HepG2 (cell line): ENCODE measurements around the gene PISD. TPM values are rescaled to one million over a fixed set of nuclear protein-coding genes. Genes with fewer than 3 reads are reported as not detected.

ENCODE experiments used
- HNRNPH1 ChIP-seq: fragments of 200-400 bp; formaldehyde crosslinking; optimal IDR thresholded peaks from 2 replicates; pipeline ENCODE3; 2017; ENCODE audit warnings: mild to moderate bottlenecking, low read depth, low read length
- KLF16 ChIP-seq, 2 experiments: sonication (generic) in 1 of 2; formaldehyde crosslinking in 1 of 2; IDR thresholded peaks; 2 replicates each; pipeline versions ENCODE4 v1.6.1 to v1.8.0; 2016 to 2023; ENCODE audit warnings: missing genetic modification reagents in 2 of 2, missing compliant biosample characterization in 1 of 2
- KMT2B ChIP-seq: IDR thresholded peaks from 2 replicates; pipeline ENCODE4 v1.6.1; 2016; ENCODE audit warnings: missing genetic modification reagents, missing compliant biosample characterization
- RBFOX2 ChIP-seq: fragments of 200-400 bp; formaldehyde crosslinking; IDR thresholded peaks from 2 replicates; pipeline ENCODE4 v1.6.1; 2017; ENCODE audit warnings: low read depth, mild to moderate bottlenecking, low read length
- SATB2 ChIP-seq: sonication (generic); formaldehyde crosslinking; IDR thresholded peaks from 2 replicates; pipeline ENCODE4 v1.5.0; 2020; ENCODE audit warnings: missing genetic modification reagents
- U2AF2 ChIP-seq: fragments of 200-400 bp; formaldehyde crosslinking; IDR thresholded peaks from 2 replicates; pipeline ENCODE4 v1.6.1; 2017; ENCODE audit warnings: low read depth, mild to moderate bottlenecking, low read length
- YY1 ChIP-seq: IDR thresholded peaks from 2 replicates; pipeline ENCODE4 v1.6.1; 2011; ENCODE audit warnings: low read length, low read depth, moderate library complexity, mild to moderate bottlenecking; ENCODE audit not compliant: insufficient read depth, insufficient replicate concordance
- ZBTB21 ChIP-seq: sonication (generic); formaldehyde crosslinking; IDR thresholded peaks from 2 replicates; pipeline ENCODE4 v1.4.0; 2020; ENCODE audit warnings: missing genetic modification reagents
- ZMAT3 ChIP-seq: sonication (generic); formaldehyde crosslinking; conservative IDR thresholded peaks from 2 replicates; pipeline ENCODE4 v1.7.0; 2021; ENCODE audit warnings: missing genetic modification reagents
- ZMYM3 ChIP-seq: sonication (generic); formaldehyde crosslinking; IDR thresholded peaks from 2 replicates; pipeline ENCODE4 v1.5.1; 2020; ENCODE audit warnings: mild to moderate bottlenecking, missing genetic modification reagents
- ZNF335 ChIP-seq: sonication (generic); formaldehyde crosslinking; IDR thresholded peaks from 2 replicates; pipeline ENCODE4 v1.4.0; 2020; ENCODE audit warnings: missing genetic modification reagents
- ZNF34 ChIP-seq: sonication (generic); formaldehyde crosslinking; IDR thresholded peaks from 2 replicates; pipeline ENCODE4 v1.4.0; 2020; ENCODE audit warnings: mild to moderate bottlenecking, missing genetic modification reagents, borderline replicate concordance
- polyA plus RNA-seq, 8 experiments: library from polyadenylated mRNA; depleted of rRNA in 3 of 8; stranded (reverse) in 7 of 8; unstranded in 1 of 8; fragments of >200 nt; fragmentation: Illumina TruSeq in 4 of 8; extraction: Trizol in 4 of 8; gene quantifications; 2 replicates each; pipeline versions ENCODE4 v1.2.1 to v1.2.3, GENCODE V29; 2011 to 2016; ENCODE audit warnings: low read depth in 4 of 8, missing spikeins in 1 of 8, mixed read lengths in 1 of 8; ENCODE audit not compliant: insufficient read depth in 1 of 8
- total RNA-seq, 5 experiments: library from RNA; depleted of rRNA; stranded (reverse); fragments of >200 nt; fragmentation: Illumina TruSeq; extraction: Trizol; gene quantifications; 2 replicates each; pipeline ENCODE4 v1.2.3, GENCODE V29; 2016; ENCODE audit warnings: low read depth in 1 of 5
- TF ChIP-seq, protein P1 (sequence below): sonication (generic); formaldehyde crosslinking; IDR thresholded peaks from 2 replicates; pipeline ENCODE4 v1.4.0; 2020; ENCODE audit warnings: mild to moderate bottlenecking, missing genetic modification reagents, borderline replicate concordance
- TF ChIP-seq, protein P2 (sequence below): sonication (generic); formaldehyde crosslinking; IDR thresholded peaks from 2 replicates; pipeline ENCODE4 v1.4.0; 2020; ENCODE audit warnings: missing genetic modification reagents, borderline replicate concordance
- TF ChIP-seq, protein P3 (sequence below): sonication (generic); formaldehyde crosslinking; IDR thresholded peaks from 2 replicates; pipeline ENCODE4 v1.4.0; 2020; ENCODE audit warnings: mild to moderate bottlenecking, low read depth, missing genetic modification reagents
- TF ChIP-seq, protein P4 (sequence below): sonication (generic); formaldehyde crosslinking; IDR thresholded peaks from 2 replicates; pipeline ENCODE4 v1.5.0; 2020; ENCODE audit warnings: missing genetic modification reagents

The PISD gene
- total and polyA plus RNA-seq, 2 of the 13 experiments (the other 11 are each of a cell fraction or from before 2014, with no cell fraction given): 30.1 to 47.7 TPM

DNA sequence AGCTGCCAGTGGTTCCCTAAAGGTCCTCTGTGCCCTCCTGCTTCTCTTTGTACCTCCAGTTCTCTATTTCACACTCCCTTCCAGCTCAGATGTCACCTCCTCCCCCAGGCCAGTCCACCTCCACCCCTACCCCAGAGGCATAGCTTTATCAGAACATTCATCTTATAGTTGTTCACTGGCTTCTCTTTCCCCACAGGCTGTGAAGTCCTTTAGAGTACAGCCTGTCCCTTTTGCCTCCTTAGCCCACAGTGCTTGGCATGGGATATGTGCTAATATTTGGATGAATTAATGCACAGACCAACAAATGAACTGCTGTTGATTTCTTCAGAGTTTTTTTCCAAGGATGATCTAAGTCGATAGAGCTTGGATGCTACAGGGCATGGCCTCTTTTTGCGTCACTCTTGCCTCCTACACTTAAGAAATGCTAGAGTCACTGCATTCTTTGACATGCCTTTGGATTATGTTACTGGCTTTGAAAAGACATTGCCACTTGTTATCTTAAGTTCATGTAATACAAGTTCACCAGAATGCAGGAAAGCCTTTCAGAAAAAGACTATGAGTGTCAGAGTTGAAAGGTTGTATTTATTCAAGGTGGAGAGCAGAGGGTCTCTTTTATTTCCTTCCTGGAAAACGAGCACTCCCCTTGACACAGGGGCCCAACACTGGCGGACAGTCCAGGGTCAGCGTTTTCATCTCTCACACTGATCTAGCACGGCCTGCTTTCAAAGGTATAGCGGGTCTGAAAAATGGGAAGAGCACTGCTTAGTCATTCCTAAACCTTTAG, 75.7 kb downstream of the PISD start (continued):
- TF ChIP-seq, protein P1, sequence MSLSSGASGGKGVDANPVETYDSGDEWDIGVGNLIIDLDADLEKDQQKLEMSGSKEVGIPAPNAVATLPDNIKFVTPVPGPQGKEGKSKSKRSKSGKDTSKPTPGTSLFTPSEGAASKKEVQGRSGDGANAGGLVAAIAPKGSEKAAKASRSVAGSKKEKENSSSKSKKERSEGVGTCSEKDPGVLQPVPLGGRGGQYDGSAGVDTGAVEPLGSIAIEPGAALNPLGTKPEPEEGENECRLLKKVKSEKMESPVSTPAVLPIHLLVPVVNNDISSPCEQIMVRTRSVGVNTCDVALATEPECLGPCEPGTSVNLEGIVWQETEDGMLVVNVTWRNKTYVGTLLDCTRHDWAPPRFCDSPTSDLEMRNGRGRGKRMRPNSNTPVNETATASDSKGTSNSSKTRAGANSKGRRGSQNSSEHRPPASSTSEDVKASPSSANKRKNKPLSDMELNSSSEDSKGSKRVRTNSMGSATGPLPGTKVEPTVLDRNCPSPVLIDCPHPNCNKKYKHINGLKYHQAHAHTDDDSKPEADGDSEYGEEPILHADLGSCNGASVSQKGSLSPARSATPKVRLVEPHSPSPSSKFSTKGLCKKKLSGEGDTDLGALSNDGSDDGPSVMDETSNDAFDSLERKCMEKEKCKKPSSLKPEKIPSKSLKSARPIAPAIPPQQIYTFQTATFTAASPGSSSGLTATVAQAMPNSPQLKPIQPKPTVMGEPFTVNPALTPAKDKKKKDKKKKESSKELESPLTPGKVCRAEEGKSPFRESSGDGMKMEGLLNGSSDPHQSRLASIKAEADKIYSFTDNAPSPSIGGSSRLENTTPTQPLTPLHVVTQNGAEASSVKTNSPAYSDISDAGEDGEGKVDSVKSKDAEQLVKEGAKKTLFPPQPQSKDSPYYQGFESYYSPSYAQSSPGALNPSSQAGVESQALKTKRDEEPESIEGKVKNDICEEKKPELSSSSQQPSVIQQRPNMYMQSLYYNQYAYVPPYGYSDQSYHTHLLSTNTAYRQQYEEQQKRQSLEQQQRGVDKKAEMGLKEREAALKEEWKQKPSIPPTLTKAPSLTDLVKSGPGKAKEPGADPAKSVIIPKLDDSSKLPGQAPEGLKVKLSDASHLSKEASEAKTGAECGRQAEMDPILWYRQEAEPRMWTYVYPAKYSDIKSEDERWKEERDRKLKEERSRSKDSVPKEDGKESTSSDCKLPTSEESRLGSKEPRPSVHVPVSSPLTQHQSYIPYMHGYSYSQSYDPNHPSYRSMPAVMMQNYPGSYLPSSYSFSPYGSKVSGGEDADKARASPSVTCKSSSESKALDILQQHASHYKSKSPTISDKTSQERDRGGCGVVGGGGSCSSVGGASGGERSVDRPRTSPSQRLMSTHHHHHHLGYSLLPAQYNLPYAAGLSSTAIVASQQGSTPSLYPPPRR (CRISPR knock-in tag): peak; percentile 95; the same call in 1 of the 2 replicates
- TF ChIP-seq HNRNPH1 (no peak), ZMAT3 (CRISPR knock-in tag) (0 out of 2 replicates have a peak, but pooled peaks have one; percentile 23), ZMYM3 (CRISPR knock-in tag) (peak; percentile 76; the same call in 1 of the 2 replicates), U2AF2 (no peak), KMT2B (CRISPR knock-in tag) (0 out of 2 replicates have a peak, but pooled peaks have one; percentile 24), KLF16 (CRISPR knock-in tag; IDR thresholded peaks at IDR 0.05) (0 out of 4 replicates have a peak, but pooled peaks of 1 of the 2 experiments have one; percentile 29), ZNF335 (0 out of 2 replicates have a peak, but pooled peaks have one; percentile 38), ZNF34 (CRISPR knock-in tag) (no peak), ZBTB21 (CRISPR knock-in tag) (peak; percentile 67; the same call in 1 of the 2 replicates), SATB2 (CRISPR knock-in tag) (no peak), RBFOX2 (no peak), YY1 (no peak)
- TF ChIP-seq, protein P2, sequence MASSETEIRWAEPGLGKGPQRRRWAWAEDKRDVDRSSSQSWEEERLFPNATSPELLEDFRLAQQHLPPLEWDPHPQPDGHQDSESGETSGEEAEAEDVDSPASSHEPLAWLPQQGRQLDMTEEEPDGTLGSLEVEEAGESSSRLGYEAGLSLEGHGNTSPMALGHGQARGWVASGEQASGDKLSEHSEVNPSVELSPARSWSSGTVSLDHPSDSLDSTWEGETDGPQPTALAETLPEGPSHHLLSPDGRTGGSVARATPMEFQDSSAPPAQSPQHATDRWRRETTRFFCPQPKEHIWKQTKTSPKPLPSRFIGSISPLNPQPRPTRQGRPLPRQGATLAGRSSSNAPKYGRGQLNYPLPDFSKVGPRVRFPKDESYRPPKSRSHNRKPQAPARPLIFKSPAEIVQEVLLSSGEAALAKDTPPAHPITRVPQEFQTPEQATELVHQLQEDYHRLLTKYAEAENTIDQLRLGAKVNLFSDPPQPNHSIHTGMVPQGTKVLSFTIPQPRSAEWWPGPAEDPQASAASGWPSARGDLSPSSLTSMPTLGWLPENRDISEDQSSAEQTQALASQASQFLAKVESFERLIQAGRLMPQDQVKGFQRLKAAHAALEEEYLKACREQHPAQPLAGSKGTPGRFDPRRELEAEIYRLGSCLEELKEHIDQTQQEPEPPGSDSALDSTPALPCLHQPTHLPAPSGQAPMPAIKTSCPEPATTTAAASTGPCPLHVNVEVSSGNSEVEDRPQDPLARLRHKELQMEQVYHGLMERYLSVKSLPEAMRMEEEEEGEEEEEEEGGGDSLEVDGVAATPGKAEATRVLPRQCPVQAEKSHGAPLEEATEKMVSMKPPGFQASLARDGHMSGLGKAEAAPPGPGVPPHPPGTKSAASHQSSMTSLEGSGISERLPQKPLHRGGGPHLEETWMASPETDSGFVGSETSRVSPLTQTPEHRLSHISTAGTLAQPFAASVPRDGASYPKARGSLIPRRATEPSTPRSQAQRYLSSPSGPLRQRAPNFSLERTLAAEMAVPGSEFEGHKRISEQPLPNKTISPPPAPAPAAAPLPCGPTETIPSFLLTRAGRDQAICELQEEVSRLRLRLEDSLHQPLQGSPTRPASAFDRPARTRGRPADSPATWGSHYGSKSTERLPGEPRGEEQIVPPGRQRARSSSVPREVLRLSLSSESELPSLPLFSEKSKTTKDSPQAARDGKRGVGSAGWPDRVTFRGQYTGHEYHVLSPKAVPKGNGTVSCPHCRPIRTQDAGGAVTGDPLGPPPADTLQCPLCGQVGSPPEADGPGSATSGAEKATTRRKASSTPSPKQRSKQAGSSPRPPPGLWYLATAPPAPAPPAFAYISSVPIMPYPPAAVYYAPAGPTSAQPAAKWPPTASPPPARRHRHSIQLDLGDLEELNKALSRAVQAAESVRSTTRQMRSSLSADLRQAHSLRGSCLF (CRISPR knock-in tag): no peak
- TF ChIP-seq, protein P3, sequence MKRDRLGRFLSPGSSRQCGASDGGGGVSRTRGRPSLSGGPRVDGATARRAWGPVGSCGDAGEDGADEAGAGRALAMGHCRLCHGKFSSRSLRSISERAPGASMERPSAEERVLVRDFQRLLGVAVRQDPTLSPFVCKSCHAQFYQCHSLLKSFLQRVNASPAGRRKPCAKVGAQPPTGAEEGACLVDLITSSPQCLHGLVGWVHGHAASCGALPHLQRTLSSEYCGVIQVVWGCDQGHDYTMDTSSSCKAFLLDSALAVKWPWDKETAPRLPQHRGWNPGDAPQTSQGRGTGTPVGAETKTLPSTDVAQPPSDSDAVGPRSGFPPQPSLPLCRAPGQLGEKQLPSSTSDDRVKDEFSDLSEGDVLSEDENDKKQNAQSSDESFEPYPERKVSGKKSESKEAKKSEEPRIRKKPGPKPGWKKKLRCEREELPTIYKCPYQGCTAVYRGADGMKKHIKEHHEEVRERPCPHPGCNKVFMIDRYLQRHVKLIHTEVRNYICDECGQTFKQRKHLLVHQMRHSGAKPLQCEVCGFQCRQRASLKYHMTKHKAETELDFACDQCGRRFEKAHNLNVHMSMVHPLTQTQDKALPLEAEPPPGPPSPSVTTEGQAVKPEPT (CRISPR knock-in tag): no peak
- TF ChIP-seq, protein P4, sequence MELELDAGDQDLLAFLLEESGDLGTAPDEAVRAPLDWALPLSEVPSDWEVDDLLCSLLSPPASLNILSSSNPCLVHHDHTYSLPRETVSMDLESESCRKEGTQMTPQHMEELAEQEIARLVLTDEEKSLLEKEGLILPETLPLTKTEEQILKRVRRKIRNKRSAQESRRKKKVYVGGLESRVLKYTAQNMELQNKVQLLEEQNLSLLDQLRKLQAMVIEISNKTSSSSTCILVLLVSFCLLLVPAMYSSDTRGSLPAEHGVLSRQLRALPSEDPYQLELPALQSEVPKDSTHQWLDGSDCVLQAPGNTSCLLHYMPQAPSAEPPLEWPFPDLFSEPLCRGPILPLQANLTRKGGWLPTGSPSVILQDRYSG (CRISPR knock-in tag): no peak
